Effector CD4-positive, alpha-beta T cell (primary cell): ENCODE measurements around the gene TRPT1.

Source experiments
- DNase-seq: peaks from one replicate; pipeline ENCODE4 v3.0.0-alpha.2; 2020

TRPT1 gene

DNA sequence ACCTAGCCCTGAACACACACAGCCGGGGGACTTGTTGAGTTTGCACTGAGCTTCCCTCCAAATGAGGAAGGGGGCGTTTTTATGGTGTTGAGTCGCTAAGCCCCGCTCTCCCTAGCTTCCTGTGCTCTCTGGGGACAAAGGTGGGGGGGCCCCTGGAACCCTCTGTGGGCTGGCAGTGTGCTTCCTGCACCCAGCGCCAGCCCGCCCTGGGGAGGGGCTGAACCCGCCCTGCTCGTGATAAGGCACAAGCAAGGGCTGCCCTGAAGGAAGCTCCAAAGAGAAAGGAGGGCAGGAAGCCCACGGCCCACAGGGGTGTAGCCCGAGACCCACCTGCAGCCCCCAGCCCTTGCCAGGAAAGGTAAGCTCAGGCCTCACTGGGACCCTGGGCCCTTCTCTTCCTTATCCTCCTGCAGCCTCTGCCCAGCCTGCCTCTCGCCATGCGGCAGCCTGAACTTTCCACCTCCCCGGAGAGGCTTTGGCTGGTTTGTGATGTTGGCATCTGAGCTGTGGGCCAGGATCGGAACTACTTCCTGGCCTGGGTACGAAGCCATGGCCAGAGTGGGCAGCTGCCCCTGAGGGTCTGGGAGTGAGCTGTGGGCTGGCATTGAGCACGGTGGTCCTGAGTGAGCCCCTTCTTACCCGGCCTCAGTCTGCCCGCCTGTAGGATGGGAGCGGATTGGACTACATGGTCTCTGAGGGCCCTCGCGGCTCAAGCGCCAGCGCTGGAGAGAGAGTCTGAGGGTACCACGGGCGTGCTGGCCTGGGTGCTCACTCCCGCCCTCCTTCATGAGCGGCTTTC lies 19.3 kb downstream of the TRPT1 start, which contains the start of gene FERMT3:
Gene FERMT3, plus strand, starts transcription at position 265 of the 799 bp plus-strand sequence. CDS start 644 bp downstream, outside the sequence.
- DNase-seq: peak; percentile 53

DNA sequence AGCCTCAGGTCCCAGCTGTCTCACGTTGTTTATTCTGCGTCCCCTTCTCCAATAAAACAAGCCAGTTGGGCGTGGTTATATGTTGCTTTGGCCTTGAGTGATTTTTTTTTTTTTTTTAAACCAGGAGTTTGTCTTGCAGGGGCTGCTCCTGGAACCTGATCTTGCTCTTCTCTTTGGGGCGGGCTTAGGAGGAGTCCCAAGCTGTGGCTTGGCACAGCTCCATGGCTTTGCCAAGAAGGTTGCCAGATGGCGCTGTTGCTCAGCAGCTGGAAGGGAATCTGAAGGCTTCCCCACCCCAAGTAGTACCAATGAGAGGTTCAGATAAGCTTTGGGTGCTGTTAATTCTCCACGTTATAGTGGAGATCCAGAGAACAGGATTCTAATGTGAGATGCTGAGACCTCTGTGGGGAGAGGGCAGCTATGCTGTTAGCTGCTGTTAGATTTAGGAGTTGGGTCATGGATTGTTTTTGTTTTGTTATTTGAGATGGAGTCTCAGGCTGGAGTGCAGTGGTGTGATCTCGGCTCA lies 21.5 kb downstream of the TRPT1 start:
- DNase-seq: peak; percentile 82

GRCh38 chr11:64204080-64204440 lies 21.9 kb downstream of the TRPT1 start:
- no peak for DNase-seq

DNA sequence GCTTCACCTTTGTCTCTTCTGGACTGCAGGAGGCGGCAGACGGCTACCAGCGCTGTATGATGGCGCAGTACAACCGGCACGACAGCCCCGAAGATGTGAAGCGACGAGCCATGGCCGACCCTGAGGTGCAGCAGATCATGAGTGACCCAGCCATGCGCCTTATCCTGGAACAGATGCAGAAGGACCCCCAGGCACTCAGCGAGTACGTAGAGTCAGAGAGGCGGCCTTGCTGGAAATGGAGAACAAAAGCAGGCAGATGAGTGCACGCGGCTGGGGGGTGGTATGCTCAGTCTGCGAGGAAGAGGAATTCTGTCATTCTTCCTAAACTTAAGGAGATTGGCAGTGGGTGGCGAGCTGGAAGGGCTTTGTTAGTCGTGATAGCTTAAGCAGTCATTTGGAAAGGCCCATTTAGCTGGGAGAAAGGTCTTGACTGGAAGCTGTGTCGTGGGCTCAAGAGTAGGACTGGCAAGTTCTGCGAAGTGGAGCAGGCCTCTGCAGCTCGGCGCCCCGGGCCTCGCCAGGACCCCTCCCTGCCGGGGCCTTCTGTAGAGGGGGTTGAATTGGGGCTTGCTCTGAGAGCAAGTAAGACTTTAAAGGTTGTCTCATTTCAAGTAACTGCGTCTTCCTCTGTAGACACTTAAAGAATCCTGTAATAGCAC lies 22.4 kb downstream of the TRPT1 start:
- no peak for DNase-seq

DNA sequence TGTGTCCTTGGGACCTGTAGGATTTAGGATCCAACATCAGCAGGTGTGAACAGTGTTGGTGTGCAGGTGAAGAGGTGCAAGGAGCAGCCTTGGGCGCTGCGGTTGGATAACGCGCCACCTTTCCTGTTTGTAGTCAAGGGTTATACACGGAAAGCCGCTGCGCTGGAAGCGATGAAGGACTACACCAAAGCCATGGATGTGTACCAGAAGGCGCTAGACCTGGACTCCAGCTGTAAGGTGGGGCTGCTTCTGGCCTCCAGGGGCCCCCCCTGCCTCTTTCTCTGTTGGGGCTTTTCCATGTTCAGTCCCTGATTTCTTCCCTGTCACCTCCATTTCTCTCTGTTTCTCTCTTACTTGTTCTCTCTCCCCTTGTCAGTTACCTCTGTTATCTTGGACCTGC lies 23.0 kb downstream of the TRPT1 start:
- DNase-seq: no peak

DNA sequence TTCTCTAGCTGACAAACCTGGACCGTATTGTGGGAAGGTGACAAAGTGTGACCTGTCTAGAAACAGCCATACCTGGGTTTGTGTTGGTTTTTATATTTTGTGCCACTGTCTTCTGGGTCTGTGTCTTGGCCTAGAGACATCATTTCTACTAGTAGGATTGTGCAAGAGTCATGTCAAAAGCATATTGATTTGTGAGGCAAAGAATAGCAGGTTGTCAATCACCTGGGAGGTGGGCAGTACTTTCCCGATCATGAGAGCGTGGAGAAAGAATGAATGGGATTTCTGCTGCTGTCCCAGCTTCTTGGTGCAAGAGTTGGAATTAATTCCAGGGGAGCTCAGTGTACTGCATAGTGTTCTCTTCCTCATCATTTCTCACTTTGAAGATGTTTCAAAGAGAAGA lies 24.4 kb downstream of the TRPT1 start:
- DNase-seq: no peak

- no peak for DNase-seq
Observed at GRCh38 chr11:64198511-64198910, 27.5 kb downstream of the TRPT1 start.

DNA sequence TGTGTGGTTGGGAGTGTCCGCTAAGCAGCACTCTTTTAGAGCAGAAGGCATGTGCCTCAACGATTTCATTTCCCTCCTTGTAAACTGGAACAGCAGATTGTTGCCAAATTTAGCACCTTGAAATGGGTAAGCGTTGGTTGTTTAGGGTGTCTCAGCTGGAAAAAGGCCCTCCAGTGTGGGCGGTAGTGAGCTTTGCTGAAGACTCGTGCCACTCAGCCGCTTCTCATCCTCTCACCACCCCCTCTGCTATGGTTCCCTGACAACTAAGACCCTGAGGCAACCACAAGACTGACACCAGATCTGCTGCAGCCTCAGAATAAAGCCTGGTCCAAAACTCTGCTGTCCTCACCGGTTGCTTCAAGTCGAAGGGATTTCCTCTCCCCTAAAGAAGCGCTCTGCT lies 29.4 kb downstream of the TRPT1 start:
- DNase-seq: no peak

GRCh38 chr11:64192434-64192833 lies 33.6 kb downstream of the TRPT1 start:
- no peak for DNase-seq

GRCh38 chr11:64186492-64187165 lies 39.4 kb downstream of the TRPT1 start:
- peak; percentile 27 for DNase-seq

GRCh38 chr11:64185693-64186491 lies 40.1 kb downstream of the TRPT1 start, which contains the start of gene STIP1:
Gene STIP1 (plus strand): TSS chr11:64186171. CDS start chr11:64186262, 91 bp downstream.
- DNase-seq: peak; percentile 97

- no peak for DNase-seq
Observed at GRCh38 chr11:64185175-64185692, 40.8 kb downstream of the TRPT1 start.

- DNase-seq: no peak
Observed at GRCh38 chr11:64183890-64184289, 42.1 kb downstream of the TRPT1 start.

GRCh38 chr11:64181506-64182411 lies 44.2 kb downstream of the TRPT1 start:
- no peak for DNase-seq

DNA sequence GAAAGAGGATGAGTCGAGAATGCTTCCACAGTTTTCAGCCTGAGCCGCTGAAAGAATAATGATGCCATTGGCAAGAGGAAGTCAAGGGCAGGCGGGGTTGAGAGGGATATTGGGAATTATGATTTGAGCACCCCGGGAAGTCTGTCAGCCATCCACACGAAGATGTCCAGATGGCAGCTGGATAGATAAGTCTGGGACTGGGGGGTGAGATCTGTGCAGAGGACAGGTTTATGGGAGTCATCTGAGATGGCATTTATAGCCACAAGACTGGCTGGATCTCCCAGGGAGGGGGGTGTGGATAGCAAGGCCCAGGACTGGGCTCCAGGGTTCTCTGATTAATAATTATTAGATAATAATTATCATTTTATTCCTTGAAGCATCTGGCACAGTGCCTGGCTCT lies 45.1 kb downstream of the TRPT1 start:
- DNase-seq: no peak

DNA sequence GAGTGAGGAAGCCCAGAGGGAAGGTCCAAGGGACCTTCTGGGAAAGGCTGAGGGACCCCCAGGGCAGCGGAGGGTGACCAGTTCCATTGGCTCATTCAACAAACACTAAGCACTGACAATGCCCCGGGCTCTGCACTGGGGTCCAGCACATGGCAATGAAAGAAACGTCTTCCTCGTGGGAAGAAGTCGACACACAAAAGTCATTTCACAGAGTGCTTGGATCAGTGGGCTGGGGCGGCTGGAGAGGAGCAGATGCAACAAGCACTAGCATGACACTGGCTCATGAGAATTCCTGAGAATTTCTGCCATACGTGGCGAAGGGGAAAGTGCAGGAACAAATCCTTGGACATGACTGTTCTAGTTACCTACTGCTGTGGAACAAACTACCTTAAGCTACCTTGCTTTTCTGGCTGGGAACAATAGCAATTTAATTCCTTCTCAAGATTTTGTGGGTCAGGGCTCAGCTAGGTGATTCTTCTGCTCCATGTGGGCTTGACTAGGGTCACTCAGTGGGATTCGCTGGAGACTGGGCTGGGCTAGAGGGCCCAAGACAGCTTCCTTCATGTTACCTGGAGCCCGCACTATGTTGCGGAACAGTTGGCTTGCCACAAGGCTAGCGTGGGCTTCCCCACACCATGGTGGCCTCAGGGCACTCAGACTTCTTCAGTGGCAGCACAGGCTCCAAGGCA lies 46.9 kb downstream of the TRPT1 start:
- DNase-seq: no peak

GRCh38 chr11:64178203-64178602 lies 47.8 kb downstream of the TRPT1 start:
- no peak for DNase-seq

- DNase-seq: no peak
Observed at GRCh38 chr11:64176751-64177150, 49.2 kb downstream of the TRPT1 start.
